ENCODE results near the gene TNFRSF9. TPM values are rescaled to one million over a fixed set of nuclear protein-coding genes. Genes with fewer than 3 reads are reported as not detected.

The TNFRSF9 gene
- polyA plus RNA-seq, 1 donor (not counting 4 experiments of a cell fraction or from before 2014, with no cell fraction given) = not detected

GRCh38 chr1:7912145-7912544 is 28.5 kb downstream of the TNFRSF9 start:
- dilution Hi-C loops (cut with MboI; ENCODE audit: extremely low pct_ligation_motif_present, low sequenced_read_pairs) = no loop called here
- DNase-seq (ENCODE audit: low read depth, low spot score) (no peak), FAIRE-seq (peak; percentile 20)
- Histone ChIP-seq H3K4me3 (ENCODE audit: control insufficient read depth in 2 of 3, extremely low read depth in 1 of 3, insufficient read depth in 2 of 3, low read depth in 1 of 3, low read length in 3 of 3) (no peak overlapping the region), H4K20me1 (ENCODE audit: control insufficient read depth, extremely low read depth, insufficient read depth, low read length) (no peaks in the 10 kb centered on the region), H3K27me3 (ENCODE audit: control insufficient read depth, extremely low read depth, insufficient read depth, low read length) (no peaks in the 10 kb centered on the region), H3K9ac (ENCODE audit: control insufficient read depth, extremely low read depth, insufficient read depth, low read length) (no peak overlapping the region), H3K9me3 (ENCODE audit: control insufficient read depth, low read depth, low read length) (no peaks in the 10 kb centered on the region), H3K4me2 (ENCODE audit: control insufficient read depth, extremely low read depth, insufficient read depth, low read depth, low read length) (no peak overlapping the region), H3K36me3 (ENCODE audit: control insufficient read depth in 2 of 2, extremely low read depth in 1 of 2, insufficient read depth in 2 of 2, low read length in 2 of 2) (no peaks in the 10 kb centered on the region), H3K79me2 (ENCODE audit: control insufficient read depth, insufficient read depth, low read length) (no peaks in the 10 kb centered on the region), H2AFZ (ENCODE audit: control insufficient read depth, low read length) (no peak overlapping the region), H3K9me1 (ENCODE audit: control insufficient read depth, extremely low read depth, insufficient read depth, low read length) (no peaks in the 10 kb centered on the region), H3K27ac (ENCODE audit: control insufficient read depth, insufficient read depth, low read length) (no peak overlapping the region), H3K4me1 (ENCODE audit: control insufficient read depth, extremely low read depth, insufficient read depth, low read length) (peaks cover 3% of the 10 kb centered on the region)
- TF ChIP-seq, protein P1, sequence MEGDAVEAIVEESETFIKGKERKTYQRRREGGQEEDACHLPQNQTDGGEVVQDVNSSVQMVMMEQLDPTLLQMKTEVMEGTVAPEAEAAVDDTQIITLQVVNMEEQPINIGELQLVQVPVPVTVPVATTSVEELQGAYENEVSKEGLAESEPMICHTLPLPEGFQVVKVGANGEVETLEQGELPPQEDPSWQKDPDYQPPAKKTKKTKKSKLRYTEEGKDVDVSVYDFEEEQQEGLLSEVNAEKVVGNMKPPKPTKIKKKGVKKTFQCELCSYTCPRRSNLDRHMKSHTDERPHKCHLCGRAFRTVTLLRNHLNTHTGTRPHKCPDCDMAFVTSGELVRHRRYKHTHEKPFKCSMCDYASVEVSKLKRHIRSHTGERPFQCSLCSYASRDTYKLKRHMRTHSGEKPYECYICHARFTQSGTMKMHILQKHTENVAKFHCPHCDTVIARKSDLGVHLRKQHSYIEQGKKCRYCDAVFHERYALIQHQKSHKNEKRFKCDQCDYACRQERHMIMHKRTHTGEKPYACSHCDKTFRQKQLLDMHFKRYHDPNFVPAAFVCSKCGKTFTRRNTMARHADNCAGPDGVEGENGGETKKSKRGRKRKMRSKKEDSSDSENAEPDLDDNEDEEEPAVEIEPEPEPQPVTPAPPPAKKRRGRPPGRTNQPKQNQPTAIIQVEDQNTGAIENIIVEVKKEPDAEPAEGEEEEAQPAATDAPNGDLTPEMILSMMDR (optimal IDR thresholded peaks at IDR 0.05 in 1 of 3, IDR thresholded peaks at IDR 0.05 in 1 of 3, conservative IDR thresholded peaks at IDR 0.05 in 1 of 3; ENCODE audit: extremely low read depth in 1 of 3, insufficient read depth in 2 of 3, low read length in 3 of 3) = no peak
- no peak for TF ChIP-seq EZH2 (IDR thresholded peaks at IDR 0.05; ENCODE audit: low read length)

DNA sequence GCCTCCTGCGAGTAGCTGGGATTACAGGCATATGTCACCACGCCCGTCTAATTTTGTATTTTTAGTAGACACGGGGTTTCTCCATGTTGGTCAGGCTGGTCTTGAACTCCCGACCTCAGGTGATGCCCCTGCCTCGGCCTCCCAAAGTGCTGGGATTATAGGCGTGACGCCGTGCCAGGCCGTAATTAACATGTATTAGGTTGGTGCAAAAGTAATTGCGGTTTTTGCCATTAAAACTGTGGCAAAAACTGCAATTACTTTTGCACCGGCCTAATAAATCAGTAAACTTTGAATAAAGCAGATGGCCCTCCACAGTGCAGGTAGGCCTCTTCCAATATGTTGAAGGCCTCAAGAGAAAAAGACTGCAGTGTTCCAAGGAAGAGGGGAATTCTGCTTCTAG is 35.4 kb downstream of the TNFRSF9 start:
- no peaks in the 10 kb centered on the region for H3K36me3 ChIP-seq (ENCODE audit: control insufficient read depth in 2 of 2, extremely low read depth in 1 of 2, insufficient read depth in 2 of 2, low read length in 2 of 2)
- no peaks in the 10 kb centered on the region for H3K27me3 ChIP-seq (ENCODE audit: control insufficient read depth, extremely low read depth, insufficient read depth, low read length)
- TF ChIP-seq EZH2 (IDR thresholded peaks at IDR 0.05; ENCODE audit: low read length) = no peak
- TF ChIP-seq, protein P1 (optimal IDR thresholded peaks at IDR 0.05 in 1 of 3, IDR thresholded peaks at IDR 0.05 in 1 of 3, conservative IDR thresholded peaks at IDR 0.05 in 1 of 3; ENCODE audit: extremely low read depth in 1 of 3, insufficient read depth in 2 of 3, low read length in 3 of 3) = no peak
- H3K79me2 ChIP-seq (ENCODE audit: control insufficient read depth, insufficient read depth, low read length) = no peaks in the 10 kb centered on the region
- dilution Hi-C loops (cut with MboI; ENCODE audit: extremely low pct_ligation_motif_present, low sequenced_read_pairs) = no loop called here
- H3K4me1 ChIP-seq (ENCODE audit: control insufficient read depth, extremely low read depth, insufficient read depth, low read length) = no peaks in the 10 kb centered on the region
- no peaks in the 10 kb centered on the region for H4K20me1 ChIP-seq (ENCODE audit: control insufficient read depth, extremely low read depth, insufficient read depth, low read length)
- no peaks in the 10 kb centered on the region for H3K9me3 ChIP-seq (ENCODE audit: control insufficient read depth, low read depth, low read length)
- FAIRE-seq = no peak
- H3K4me2 ChIP-seq (ENCODE audit: control insufficient read depth, extremely low read depth, insufficient read depth, low read depth, low read length) = no peak overlapping the region
- no peak overlapping the region for H3K27ac ChIP-seq (ENCODE audit: control insufficient read depth, insufficient read depth, low read length)
- H2AFZ ChIP-seq (ENCODE audit: control insufficient read depth, low read length) = no peak overlapping the region
- no peak overlapping the region for H3K4me3 ChIP-seq (ENCODE audit: control insufficient read depth in 2 of 3, extremely low read depth in 1 of 3, insufficient read depth in 2 of 3, low read depth in 1 of 3, low read length in 3 of 3)
- H3K9me1 ChIP-seq (ENCODE audit: control insufficient read depth, extremely low read depth, insufficient read depth, low read length) = no peaks in the 10 kb centered on the region
- H3K9ac ChIP-seq (ENCODE audit: control insufficient read depth, extremely low read depth, insufficient read depth, low read length) = no peak overlapping the region
- DNase-seq (ENCODE audit: low read depth, low spot score) = no peak

All from keratinocyte (primary cell).